Smooth muscle cell of trachea (primary cell): Measurements from ENCODE around the gene CADM4. TPM values are rescaled to one million over a fixed set of nuclear protein-coding genes. Genes with fewer than 3 reads are reported as not detected.

Experiments used
- total RNA-seq: library from RNA; depleted of rRNA; stranded (reverse); fragments of >200 nt; gene quantifications from 2 replicates; pipeline ENCODE4 v1.2.1, GENCODE V29; 2014

Gene CADM4
- 3.8 and 11.6 TPM in 2 replicates for total RNA-seq

GRCh38 chr19:43639519-43640423 lies at the start of gene CADM4:
Gene CADM4, minus strand, starts transcription at chr19:43639850. Its CDS starts 60 bp downstream, at chr19:43639790.

GRCh38 chr19:43619262-43620060 lies 20.2 kb downstream of the CADM4 start, which contains the start of gene ZNF428:
Gene ZNF428, minus strand, starts transcription at chr19:43619629. Its CDS starts 5,325 bp downstream, at chr19:43614304.

GRCh38 chr19:43611788-43612187 lies 27.9 kb downstream of the CADM4 start, which contains the start of gene SRRM5:
Gene SRRM5, plus strand, starts transcription at chr19:43612088. Its CDS starts 34 bp downstream, at chr19:43612122.

GRCh38 chr19:43595999-43596841 lies 43.4 kb downstream of the CADM4 start, which contains the start of the genes IRGQ and ZNF576:
Gene IRGQ, minus strand, starts transcription at chr19:43596134. Its CDS starts 796 bp downstream, at chr19:43595338.
Gene ZNF576, plus strand, starts transcription at chr19:43596595. Its CDS starts 514 bp downstream, at chr19:43597109.

GRCh38 chr19:43575156-43575950 lies 64.3 kb downstream of the CADM4 start, which contains the start of the genes PINLYP and XRCC1:
Gene PINLYP, plus strand, starts transcription at chr19:43575801. Its CDS starts 1,391 bp downstream, at chr19:43577192.
Gene XRCC1, minus strand, starts transcription at chr19:43575527. Its CDS starts 69 bp downstream, at chr19:43575458.

Other genes starting within 250 kb of the CADM4 start
- gene TEX101, start 225.0 kb downstream of the CADM4 start, total RNA-seq: not detected in 2 replicates
- 0.17 and 0.44 TPM in 2 replicates for gene LYPD3, start 174.2 kb downstream of the CADM4 start, total RNA-seq
- gene PHLDB3, start 135.1 kb downstream of the CADM4 start, total RNA-seq: 22.7 and 36.1 TPM in 2 replicates
- gene ETHE1, start 112.6 kb downstream of the CADM4 start, total RNA-seq: 118 and 122 TPM in 2 replicates
- 0.29 and 0.66 TPM in 2 replicates for gene ZNF575, start 106.7 kb downstream of the CADM4 start, total RNA-seq
- 13.9 and 21.7 TPM in 2 replicates for gene XRCC1, start 64.3 kb downstream of the CADM4 start, total RNA-seq
- gene PINLYP, start 64.0 kb downstream of the CADM4 start, total RNA-seq: 2.0 and 8.1 TPM in 2 replicates
- gene IRGQ, start 43.7 kb downstream of the CADM4 start, total RNA-seq: 11.4 and 11.8 TPM in 2 replicates
- 9.3 and 13.4 TPM in 2 replicates for gene ZNF576, start 43.3 kb downstream of the CADM4 start, total RNA-seq
- 0.17 TPM in 1 of 2 replicates, not detected in the other for gene SRRM5, start 27.8 kb downstream of the CADM4 start, total RNA-seq
- 27.8 and 50.4 TPM in 2 replicates for gene ZNF428, start 20.2 kb downstream of the CADM4 start, total RNA-seq
- 62.7 and 90.9 TPM in 2 replicates for gene PLAUR, start 30.3 kb upstream of the CADM4 start, total RNA-seq
- gene IRGC, start 76.2 kb upstream of the CADM4 start, total RNA-seq: under 0.01 TPM in 1 of 2 replicates, not detected in the other
- 8.6 and 9.3 TPM in 2 replicates for gene SMG9, start 115.1 kb upstream of the CADM4 start, total RNA-seq
- 1.0 and 2.6 TPM in 2 replicates for gene KCNN4, start 141.1 kb upstream of the CADM4 start, total RNA-seq
- 1.7 TPM in 1 of 2 replicates, not detected in the other for gene LYPD5, start 162.6 kb upstream of the CADM4 start, total RNA-seq
- gene ZNF283, start 187.5 kb upstream of the CADM4 start, total RNA-seq: 12.6 and 16.6 TPM in 2 replicates
- 4.5 and 6.1 TPM in 2 replicates for gene ZNF404, start 244.1 kb upstream of the CADM4 start, total RNA-seq